ENCODE results near the gene MAST4. TPM values are rescaled to one million over a fixed set of nuclear protein-coding genes. Genes with fewer than 3 reads are reported as not detected.

The MAST4 gene
- total RNA-seq, 1 donor from 2014 or later = 109 TPM

DNA sequence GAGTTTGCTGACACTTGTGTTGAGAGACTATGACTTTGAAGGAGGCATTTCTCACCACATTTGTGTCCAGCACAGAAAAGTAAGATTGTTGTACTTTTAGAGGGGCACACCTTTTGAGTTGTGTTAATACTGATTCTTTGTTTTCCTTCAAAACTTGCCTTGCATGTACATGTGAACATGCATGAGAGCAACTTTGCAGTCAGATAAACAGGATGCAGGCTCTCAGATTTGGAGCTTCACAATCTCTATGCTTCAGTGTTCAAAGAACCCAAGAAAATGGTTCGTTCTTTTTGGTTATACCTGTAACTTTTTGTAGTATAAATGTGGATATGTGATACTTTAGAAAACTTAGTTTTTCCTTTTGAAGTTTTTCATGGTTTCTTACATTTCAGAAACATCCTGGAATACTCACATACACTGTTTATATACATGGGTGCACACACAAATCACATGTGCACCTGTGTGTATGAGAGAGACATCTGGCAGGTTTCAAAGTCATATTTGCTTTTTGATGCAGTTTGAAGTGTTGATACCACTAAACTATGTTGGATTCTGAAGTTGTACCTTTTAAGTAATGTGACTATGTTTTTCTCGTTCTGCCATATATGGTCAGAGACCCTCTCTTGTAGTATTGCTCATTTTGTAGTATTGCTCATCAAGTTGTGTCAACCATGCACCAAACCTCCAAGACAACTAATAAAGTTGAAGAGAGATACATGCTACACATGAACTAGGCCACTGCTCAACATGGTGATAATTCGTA is 409.7 kb downstream of the MAST4 start:
- no peak for DNase-seq (ENCODE audit: extremely low read depth, low read depth, low spot score)

DNA sequence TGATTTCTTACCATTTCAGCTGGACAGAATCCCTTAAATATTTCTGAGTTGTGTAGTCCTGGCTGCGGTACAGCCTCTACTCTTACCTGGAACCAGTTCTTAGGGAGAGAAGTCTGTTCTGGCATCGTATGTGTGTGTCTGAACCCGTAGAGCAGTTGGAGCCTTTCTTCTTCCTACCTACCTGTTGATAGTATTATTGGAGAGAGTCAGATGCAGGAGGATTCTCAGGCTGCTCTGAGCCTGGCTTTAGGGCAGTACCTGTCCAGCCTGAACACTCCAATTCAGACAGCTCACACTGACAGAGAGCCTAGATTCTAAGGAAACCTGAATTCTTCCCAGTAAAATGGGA is 410.3 kb downstream of the MAST4 start:
- DNase-seq (ENCODE audit: extremely low read depth, low read depth, low spot score) = no peak

DNA sequence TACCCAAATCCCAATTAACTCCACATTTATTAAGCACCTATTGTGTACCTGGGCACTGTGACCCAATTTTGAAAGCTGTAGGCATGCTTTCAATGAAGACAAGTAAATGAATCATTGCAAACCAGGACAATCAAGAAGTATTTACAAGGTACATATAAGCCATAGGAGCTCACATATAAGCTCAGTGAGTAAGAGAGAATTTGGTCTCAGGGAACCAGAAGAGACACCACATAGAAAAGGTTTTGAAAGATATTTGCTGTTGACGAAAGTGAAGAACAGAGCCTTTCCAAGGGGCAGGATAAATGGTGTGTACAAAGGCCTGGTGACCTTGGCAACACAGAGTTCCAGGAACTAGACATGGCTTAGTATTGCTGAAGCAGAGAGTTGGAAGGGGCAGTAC is 412.8 kb downstream of the MAST4 start:
- DNase-seq (ENCODE audit: extremely low read depth, low read depth, low spot score) = no peak

DNA sequence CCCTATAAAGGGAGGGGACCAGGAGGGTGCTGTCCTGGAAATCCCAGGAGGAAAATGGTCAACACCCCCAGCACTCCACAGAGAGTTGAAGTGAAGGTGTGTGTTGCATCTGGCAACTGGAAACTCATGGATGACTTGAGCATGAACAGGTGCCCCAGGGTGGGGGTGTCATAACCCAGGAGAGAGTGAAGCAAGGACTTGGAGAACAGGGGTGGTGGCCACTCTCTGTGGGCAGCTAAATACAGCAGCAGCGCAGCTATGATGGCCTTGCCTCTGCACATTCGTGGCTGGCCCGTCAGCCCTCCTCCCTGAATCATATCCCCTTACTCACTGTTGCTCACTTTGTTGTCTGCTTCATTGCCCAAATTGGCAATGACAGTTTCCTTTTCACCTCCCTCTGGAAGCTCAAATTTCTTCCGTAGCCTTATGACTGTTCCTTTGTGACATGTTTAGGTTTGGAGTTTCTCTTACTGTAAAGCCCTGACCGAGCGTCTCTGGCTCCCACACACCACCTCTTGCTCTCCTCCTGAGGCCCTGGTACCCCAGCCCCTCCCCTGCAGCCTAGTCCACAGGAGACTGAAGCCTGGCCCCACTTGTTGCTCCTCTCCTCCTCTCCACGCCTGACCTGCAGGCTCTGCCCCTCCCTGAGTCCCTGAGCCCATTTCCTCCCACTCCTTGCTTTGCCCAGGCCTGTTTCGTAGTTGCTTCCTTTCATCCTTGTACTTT is 414.7 kb downstream of the MAST4 start:
- DNase-seq (ENCODE audit: extremely low read depth, low read depth, low spot score) = peak; percentile 79

DNA sequence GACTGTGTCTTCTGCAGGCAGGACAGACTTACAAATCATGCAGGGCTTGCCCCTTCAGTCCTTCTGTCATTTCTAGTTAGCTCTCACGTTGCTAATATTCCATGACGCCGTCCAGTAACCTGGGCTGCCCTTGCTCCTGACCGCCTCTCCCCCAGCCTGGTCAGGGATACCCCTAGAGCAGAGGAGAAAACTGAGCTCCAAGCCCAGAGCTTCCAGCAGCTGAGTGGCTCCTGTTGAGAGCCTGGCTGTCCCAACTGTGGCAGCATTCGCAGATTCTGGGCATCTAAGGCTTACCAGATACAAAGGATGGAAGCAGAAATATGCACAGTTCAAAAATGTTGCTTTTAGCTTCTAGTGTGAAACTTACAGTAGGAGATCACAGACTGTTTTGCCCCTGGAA is 415.2 kb downstream of the MAST4 start:
- no peak for DNase-seq (ENCODE audit: extremely low read depth, low read depth, low spot score)

DNA sequence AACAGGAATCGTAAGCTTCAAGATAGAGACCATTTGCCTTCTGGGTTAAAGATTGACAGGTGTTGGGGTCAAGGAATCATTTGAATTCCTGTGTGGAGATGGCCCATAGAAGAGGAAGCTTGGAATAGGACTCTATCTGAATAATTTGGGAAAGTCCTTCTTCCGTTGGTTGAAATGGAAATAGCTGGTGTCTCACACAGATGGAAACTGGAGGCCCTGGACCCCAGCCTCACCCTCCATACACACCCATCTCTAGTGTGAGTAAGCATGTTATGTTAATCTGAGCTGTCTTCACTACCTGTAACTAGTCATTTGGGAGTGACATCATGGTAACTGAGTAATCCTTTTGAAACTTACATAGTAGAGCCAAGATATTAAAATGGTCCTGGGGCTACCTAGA is 416.0 kb downstream of the MAST4 start:
- no peak for DNase-seq (ENCODE audit: extremely low read depth, low read depth, low spot score)

DNA sequence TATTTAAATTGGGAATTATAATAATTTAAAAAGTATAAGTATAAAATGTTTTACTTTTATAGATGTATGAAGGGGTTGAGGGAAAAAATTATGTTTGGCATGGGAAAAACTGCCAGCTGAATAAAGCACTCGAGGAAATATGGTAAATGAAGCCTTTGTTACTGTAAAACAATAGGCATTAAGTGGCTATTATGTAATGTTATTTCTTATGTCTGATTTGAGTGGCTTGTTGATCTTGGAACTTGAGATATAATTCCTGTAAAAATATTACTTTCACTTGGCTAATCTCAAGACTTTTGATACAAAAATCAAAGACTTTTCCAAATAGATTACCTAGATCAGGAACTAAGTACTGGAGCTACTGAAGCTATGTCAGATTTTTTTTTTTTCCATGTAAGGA is 417.5 kb downstream of the MAST4 start:
- DNase-seq (ENCODE audit: extremely low read depth, low read depth, low spot score) = no peak

DNA sequence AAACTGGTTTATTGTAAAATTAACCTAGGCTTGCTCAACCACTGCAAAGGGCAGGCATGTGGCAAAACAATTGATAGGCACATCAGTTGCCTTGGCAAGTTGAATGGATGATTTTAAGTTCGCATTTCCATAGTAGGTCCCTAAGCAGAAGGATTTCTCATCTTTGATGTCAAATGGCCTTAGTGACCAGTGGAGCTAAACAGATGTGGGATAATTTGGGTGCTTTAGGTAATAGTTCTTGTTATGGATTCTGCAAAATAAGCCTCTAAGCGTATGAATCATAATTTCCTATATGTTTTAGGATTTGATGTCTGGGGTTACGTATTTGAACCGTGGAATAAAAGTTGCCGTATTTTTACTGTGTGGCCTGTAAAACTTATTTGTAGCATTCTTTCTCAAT is 418.0 kb downstream of the MAST4 start:
- no peak for DNase-seq (ENCODE audit: extremely low read depth, low read depth, low spot score)

DNA sequence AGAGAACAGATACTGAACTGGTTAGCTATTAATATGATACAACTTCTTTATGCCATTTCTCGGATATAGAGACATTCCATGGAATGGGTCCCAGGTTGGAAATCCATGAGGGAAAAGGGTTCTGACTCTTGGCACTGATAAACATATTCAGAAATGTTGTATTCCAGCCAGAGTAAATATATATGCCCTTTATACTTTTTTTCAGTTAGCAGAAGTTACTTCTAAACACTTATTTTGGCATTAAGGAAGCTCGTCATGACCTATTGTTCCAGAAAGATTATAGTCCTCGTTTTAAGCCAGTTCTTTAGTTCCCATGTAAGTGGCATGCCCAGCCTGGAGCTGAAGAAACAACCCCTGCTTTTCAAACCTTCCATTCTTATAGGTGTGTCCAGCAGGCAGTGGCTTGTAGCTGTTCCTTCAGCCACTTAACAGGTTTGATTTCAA is 418.8 kb downstream of the MAST4 start:
- peak; percentile 87 for DNase-seq (ENCODE audit: extremely low read depth, low read depth, low spot score)

DNA sequence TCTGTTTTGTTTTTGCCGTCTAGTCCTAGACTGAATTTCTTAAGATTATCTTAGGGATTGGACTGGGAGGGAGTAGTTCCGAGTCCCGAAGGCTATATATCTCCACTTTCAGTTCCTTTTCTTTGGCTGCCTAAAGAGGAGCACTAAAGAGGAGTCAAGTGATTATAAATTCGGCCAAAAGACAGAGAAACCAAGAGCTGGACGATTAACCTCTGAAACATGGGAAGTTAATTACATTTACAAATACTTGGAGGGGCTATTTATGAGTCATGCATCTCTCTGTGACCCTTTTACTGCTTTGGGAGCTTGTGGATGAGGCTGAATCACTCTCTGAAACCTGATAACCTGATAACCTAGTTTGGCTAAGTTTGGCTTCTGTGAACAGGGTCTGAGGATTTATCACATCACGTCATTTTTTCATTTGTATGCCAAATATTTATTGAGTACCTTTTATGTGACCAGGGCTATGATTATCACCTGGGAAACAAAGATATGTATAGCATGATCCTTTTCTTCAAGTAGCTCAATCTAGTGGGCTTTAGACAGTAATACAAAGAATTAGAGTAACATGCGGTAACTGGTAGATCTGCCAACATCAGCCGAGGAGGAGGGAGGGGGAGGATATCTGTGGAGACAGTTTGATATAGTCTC is 419.5 kb downstream of the MAST4 start:
- DNase-seq (ENCODE audit: extremely low read depth, low read depth, low spot score) = peak; percentile 79

DNA sequence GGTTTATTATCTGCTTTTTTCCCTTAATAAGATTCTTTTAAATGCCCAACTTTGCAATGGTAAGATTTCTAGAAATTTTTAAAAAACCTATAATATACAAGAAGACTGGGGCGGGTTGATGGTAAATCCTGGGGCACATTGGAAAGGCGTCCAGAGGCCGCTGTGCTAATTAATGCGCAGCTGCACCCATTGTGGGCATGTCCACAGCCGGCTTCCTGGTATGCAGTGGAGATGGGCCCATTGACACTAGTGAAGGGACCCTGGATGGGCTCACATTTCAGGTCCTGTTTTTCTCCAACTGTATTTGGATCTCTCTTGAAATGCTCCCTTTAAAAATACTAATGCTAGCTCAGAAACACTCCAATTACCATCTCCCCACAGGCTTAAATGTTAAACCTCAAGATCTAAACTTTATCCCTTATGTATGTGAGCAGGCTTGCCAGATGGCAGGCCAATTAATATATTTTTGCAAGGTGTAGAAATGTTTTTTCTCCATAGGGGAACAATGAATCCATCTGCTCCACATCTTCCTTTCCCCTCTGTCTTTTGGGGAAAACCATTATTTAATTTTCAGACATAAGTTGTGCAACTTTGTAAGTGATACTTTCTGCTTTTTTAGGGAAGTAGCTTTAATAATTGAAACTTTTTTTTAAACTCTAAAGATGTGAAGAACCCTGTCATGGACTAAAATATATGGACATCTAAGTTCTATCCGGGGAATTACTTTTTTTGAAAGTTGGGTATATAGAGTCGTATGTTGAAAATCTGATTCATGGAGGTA is 423.1 kb downstream of the MAST4 start:
- DNase-seq (ENCODE audit: extremely low read depth, low read depth, low spot score) = no peak

DNA sequence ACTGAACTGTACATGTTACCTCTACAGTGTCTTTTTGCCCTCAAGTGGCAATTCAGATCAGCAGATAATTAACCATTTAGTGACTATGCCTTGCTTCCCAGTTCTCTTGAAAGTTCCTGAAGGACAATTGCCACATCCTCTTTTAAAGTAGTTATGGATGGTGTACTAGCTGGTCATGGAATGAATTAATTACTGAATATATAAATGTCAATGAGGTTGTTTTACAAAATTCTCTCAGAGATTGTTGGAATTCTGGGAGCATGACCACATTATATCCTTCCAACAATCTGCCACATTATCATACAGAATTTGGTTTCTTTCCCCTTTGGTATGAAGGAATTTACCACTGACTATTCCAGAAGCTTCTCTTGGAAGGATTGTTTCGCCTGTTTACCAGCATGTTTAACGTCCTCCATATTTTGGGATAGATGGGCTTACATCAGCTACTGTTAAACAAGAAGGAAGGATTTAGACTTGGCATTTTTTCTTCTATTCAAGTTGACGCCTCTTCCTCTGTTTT is 424.0 kb downstream of the MAST4 start:
- DNase-seq (ENCODE audit: extremely low read depth, low read depth, low spot score) = no peak

DNA sequence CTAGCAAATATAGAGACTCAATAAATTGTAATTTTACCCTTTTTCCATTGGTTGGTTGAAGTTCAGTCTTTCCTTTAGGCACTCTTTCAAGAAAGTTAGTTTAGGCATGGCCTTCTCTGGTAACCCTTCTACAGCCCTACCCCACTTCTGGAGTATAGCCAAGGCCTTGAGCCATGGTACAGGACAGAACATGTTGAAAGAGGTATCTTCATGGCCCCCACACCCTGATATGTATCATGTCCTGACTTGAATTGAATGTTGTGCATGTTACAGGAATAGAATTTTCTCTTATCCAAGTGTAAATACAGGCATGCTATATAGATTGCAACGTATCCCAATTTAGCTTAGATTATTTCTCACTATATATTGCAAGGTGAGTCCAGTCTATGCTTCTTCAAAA is 424.8 kb downstream of the MAST4 start:
- no peak for DNase-seq (ENCODE audit: extremely low read depth, low read depth, low spot score)

DNA sequence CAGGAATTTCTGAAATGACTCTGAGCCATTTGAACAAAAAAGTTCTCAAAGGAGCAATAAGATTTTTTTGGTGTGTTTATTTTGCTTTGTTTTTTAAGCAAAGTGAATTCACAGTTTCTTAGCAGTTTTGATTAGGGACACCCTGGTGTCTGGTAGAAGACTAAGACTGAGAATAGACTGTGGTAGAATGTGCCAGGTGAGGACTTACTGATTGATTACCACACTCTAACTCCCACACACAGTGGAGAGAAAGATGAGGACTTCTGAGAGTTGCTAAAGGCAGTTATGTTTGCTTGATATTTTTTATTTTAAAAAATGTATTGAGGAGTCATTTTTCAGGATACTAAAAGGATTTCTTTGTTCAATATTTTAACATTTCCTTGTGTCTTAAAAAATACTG is 425.3 kb downstream of the MAST4 start:
- no peak for DNase-seq (ENCODE audit: extremely low read depth, low read depth, low spot score)

DNA sequence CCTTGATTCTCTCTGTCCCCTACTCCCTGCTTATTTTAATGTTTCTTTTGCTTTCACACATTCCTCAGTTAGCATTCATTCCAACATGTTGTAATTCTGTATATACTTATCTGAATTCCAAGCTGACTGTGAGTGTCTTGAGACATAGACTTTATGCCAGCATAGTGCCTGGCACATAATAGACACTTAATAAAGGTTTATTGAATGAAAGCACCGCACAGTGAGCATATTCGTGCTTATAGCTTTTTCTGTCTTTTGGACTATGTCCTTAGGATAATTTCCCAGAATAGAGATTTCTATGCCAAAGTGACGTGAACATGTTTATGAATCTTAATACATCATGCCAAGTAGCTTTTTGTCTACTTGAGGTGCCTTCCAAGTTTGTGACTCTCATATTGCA is 425.8 kb downstream of the MAST4 start:
- no peak for DNase-seq (ENCODE audit: extremely low read depth, low read depth, low spot score)

DNA sequence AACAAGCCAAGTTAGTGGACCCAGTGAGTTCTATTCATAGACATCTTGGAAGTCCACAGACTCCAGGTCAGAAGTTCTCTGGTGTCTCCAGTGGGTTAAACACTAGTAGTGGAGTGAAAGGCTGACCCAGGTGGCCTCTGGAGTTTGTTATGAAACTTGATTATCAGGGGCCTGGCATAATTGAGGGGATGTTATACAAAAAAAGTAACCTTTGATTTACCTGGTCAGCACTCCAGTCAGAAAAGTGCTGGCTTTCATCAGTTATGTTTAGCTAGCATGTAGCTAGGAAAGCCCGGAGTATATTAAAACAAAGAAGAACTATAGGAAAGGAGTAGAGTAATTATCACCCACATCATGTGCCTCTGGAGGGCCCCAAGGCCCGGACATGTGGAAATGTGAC is 429.3 kb downstream of the MAST4 start:
- no peak for DNase-seq (ENCODE audit: extremely low read depth, low read depth, low spot score)

DNA sequence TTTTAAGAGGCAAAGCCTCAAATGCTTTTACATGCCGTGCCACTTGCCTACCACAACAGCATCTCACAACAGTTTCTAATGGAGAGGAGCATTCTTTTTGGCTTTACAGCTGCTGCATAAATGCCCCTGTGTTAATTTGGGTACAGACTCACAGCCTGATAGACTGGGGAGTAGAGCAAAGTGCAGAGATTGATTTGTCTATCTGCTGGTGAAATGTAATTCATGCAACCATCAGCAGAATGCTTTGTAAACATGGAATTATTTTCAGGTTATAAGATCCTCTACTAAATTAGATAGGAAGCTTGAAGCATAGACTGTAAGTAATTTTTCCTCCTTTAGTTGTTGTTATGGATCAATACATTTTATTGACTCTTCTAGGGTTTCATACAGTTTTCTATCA is 430.1 kb downstream of the MAST4 start:
- no peak for DNase-seq (ENCODE audit: extremely low read depth, low read depth, low spot score)

DNA sequence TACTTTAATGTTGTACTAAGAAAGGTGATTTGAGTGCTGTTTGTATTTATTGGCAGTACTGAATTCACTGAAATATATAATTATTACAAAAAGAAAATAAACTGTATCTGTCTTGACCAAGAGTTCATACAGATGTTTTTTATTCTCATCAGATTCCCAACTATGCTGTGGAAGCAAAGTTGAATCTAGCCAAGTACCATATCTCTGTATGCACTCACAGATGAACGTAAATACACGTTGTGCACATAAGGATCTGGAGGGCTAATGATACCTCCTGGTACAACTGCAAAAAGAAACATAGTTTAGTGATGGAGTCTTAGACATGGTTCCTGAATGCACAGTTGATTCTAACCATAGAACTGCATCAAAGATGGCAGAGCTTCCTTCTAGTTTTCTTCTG is 431.0 kb downstream of the MAST4 start:
- no peak for DNase-seq (ENCODE audit: extremely low read depth, low read depth, low spot score)

DNA sequence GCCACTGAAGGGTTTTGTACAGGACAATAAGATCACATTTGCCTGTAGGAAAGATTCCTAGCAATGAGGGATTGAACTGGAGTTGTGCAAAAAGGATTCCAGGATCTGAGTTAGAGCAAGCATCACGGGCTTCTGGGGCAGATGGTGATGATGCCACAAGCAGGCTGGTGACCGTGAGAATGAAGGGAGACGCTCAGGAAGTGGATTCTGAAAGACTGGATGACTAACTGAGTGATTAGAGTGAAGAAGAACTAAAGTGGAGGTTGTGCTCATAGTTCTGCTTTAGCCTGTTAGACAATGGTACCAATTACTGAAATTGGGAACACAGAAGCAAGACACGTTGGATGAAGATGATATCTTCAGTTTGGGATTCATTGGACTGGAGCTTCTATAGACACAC is 432.2 kb downstream of the MAST4 start:
- no peak for DNase-seq (ENCODE audit: extremely low read depth, low read depth, low spot score)

DNA sequence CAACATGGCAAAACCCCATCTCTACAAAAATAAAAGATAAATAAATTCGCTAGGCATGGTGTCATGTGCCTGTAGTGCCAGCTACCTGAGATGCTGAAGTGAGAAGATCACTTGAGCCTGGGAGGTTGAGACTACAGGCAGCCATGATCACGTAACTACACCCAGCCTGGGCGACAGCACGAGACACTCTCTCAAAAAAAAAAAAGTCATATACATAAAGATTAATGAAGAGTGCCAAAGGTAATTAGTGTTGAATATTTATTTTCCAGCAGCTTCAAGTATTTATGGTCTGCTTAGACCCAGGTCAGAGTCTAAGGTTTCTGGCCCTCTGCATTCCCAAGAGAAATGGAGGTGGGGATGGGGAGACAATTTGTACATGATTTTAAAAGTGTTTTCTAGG is 432.7 kb downstream of the MAST4 start:
- DNase-seq (ENCODE audit: extremely low read depth, low read depth, low spot score) = no peak

DNA sequence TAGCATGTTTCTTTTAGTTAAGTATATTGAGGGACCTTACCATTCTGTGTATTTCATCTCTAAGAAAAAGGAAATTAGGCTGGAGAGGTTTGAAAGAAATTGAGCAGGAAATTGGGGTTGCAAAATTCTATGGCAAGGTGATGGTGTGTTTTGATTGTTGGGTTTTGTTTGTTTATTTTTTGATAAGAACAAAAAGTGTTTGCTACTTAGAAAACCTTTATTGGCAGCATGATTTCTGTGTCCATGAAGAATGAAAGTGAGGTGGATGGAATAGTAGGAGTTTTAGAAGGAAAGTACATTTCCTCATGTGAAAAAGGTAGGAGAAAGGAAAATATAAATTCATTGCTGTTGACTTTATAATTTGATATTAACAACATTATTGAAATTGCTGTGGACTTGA is 433.3 kb downstream of the MAST4 start:
- DNase-seq (ENCODE audit: extremely low read depth, low read depth, low spot score) = no peak
